HepG2 (cell line): ENCODE data around the gene INHBC. TPM values are rescaled to one million over a fixed set of nuclear protein-coding genes. Genes with fewer than 3 reads are reported as not detected.

Source experiments
- AHDC1 ChIP-seq: sonication (generic); formaldehyde crosslinking; IDR thresholded peaks from 2 replicates; pipeline ENCODE4 v1.5.1; 2020; ENCODE audit warnings: mild to moderate bottlenecking, missing genetic modification reagents, borderline replicate concordance
- DBP ChIP-seq: sonication (generic); formaldehyde crosslinking; IDR thresholded peaks from 2 replicates; pipeline ENCODE4 v1.4.0; 2020; ENCODE audit warnings: missing genetic modification reagents; ENCODE audit errors: not compliant biosample characterization
- ZNF160 ChIP-seq: sonication (generic); formaldehyde crosslinking; IDR thresholded peaks from 2 replicates; pipeline ENCODE4 v1.8.0; 2022; ENCODE audit warnings: mild to moderate bottlenecking, inconsistent platforms, missing genetic modification reagents
- ZNF230 ChIP-seq: sonication (generic); formaldehyde crosslinking; IDR thresholded peaks from 2 replicates; pipeline ENCODE4 v1.4.0; 2020; ENCODE audit warnings: mild to moderate bottlenecking, missing genetic modification reagents
- ZNF280B ChIP-seq: sonication (generic); formaldehyde crosslinking; IDR thresholded peaks from 2 replicates; pipeline ENCODE4 v1.5.0; 2020; ENCODE audit warnings: missing genetic modification reagents, mild to moderate bottlenecking, borderline replicate concordance
- ZNF343 ChIP-seq: sonication (generic); formaldehyde crosslinking; IDR thresholded peaks from 2 replicates; pipeline ENCODE4 v1.4.0; 2020; ENCODE audit warnings: mild to moderate bottlenecking, missing genetic modification reagents
- polyA plus RNA-seq, 8 experiments: library from polyadenylated mRNA; depleted of rRNA in 3 of 8; stranded (reverse) in 7 of 8; unstranded in 1 of 8; fragments of >200 nt; fragmentation: Illumina TruSeq in 4 of 8; extraction: Trizol in 4 of 8; gene quantifications; 2 replicates each; pipeline versions ENCODE4 v1.2.1 to v1.2.3, GENCODE V29; 2011 to 2016; ENCODE audit warnings: low read depth in 4 of 8, missing spikeins in 1 of 8, mixed read lengths in 1 of 8; ENCODE audit not compliant: insufficient read depth in 1 of 8
- total RNA-seq, 5 experiments: library from RNA; depleted of rRNA; stranded (reverse); fragments of >200 nt; fragmentation: Illumina TruSeq; extraction: Trizol; gene quantifications; 2 replicates each; pipeline ENCODE4 v1.2.3, GENCODE V29; 2016; ENCODE audit warnings: low read depth in 1 of 5

INHBC gene
- total and polyA plus RNA-seq, 2 of the 13 experiments (the other 11 are each of a cell fraction or from before 2014, with no cell fraction given) = 1.8 to 13.8 TPM

DNA sequence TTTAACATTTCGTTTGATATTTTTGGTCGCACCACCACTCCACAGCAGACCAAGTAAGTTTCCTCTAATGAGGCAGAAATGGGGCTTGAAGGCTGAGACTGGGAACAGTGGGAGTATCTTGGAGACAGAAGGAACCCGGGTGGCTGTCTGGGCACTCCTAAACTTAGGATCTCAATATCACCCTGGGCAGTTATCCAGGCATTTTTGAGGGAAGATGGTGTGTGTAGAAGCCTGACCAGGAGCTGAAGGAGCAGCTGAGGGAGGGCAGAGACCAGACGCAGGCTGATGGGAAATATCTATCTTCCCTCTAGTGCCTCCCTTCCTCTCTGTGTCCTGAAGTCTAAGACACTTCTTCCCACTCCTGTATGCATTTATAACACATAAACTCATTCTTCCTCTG lies 64.0 kb downstream of the INHBC start (continued):
- TF ChIP-seq ZNF280B (no peak), DBP (CRISPR knock-in tag) (no peak), ZNF343 (no peak), ZNF160 (CRISPR knock-in tag) (no peak), AHDC1 (CRISPR knock-in tag) (no peak), ZNF230 (CRISPR knock-in tag) (no peak)
